HEK293T (cell line): ENCODE data around the gene FRZB.

ENCODE experiments used
- CTCF ChIA-PET: fragments of 350-600 bp; formaldehyde crosslinking; extraction: SDS; loops from one replicate; lab custom pipeline; 2021; ENCODE audit warnings: antibody characterized with exemption, inconsistent platforms; lab: Yijun Ruan, JAX
- POLR2A ChIA-PET: fragments of 350-600 bp; formaldehyde crosslinking; extraction: SDS; loops from one replicate; lab custom pipeline; 2020; ENCODE audit warnings: antibody characterized with exemption, inconsistent platforms; lab: Yijun Ruan, JAX
- DNase-seq: peaks from one replicate; pipeline ENCODE4 v3.0.0; 2012; ENCODE audit warnings: mixed read lengths; ENCODE audit errors: extremely low spot score
- ARNT ChIP-seq: fragments of 450-650 bp; IDR thresholded peaks from 2 replicates; pipeline ENCODE4 v1.6.1; 2017; ENCODE audit warnings: mild to moderate bottlenecking
- BHLHE40 ChIP-seq: fragments of 450-650 bp; IDR thresholded peaks from 2 replicates; pipeline ENCODE4 v1.6.1; 2016; ENCODE audit warnings: mild to moderate bottlenecking, moderate library complexity, borderline replicate concordance
- CTBP1 ChIP-seq: fragments of 450-650 bp; IDR thresholded peaks from 2 replicates; pipeline ENCODE4 v1.6.1; 2016; ENCODE audit warnings: borderline replicate concordance
- ELF4 ChIP-seq: fragments of 450-650 bp; IDR thresholded peaks from 2 replicates; pipeline ENCODE4 v1.6.1; 2017; ENCODE audit warnings: antibody characterized with exemption
- FOXA1 ChIP-seq: fragments of 450-650 bp; IDR thresholded peaks from 2 replicates; pipeline ENCODE4 v1.6.1; 2016; ENCODE audit warnings: mild to moderate bottlenecking
- FOXK2 ChIP-seq: fragments of 450-650 bp; IDR thresholded peaks from 2 replicates; pipeline ENCODE4 v1.6.1; 2016; ENCODE audit warnings: mild to moderate bottlenecking
- FOXM1 ChIP-seq: fragments of 450-650 bp; IDR thresholded peaks from 2 replicates; pipeline ENCODE4 v1.6.1; 2017; ENCODE audit warnings: mild to moderate bottlenecking, borderline replicate concordance
- HDGF ChIP-seq: fragments of 450-650 bp; IDR thresholded peaks from 2 replicates; pipeline ENCODE4 v1.6.1; 2017; ENCODE audit warnings: antibody characterized with exemption, borderline replicate concordance
- L3MBTL2 ChIP-seq: fragments of 450-650 bp; conservative IDR thresholded peaks from 2 replicates; pipeline ENCODE4 v1.6.1; 2016; ENCODE audit warnings: mild to moderate bottlenecking
- LEF1 ChIP-seq: fragments of 450-650 bp; IDR thresholded peaks from 2 replicates; pipeline ENCODE4 v1.6.1; 2017; ENCODE audit warnings: mild to moderate bottlenecking, borderline replicate concordance
- NFRKB ChIP-seq: fragments of 450-650 bp; IDR thresholded peaks from 2 replicates; pipeline ENCODE4 v1.6.1; 2016; ENCODE audit warnings: mild to moderate bottlenecking, moderate library complexity
- SP1 ChIP-seq: fragments of 450-650 bp; IDR thresholded peaks from 2 replicates; pipeline ENCODE4 v1.6.1; 2017
- SUZ12 ChIP-seq: fragments of 450-650 bp; IDR thresholded peaks from 2 replicates; pipeline ENCODE4 v1.6.1; 2016; ENCODE audit warnings: mild to moderate bottlenecking
- TARDBP ChIP-seq: fragments of 450-650 bp; IDR thresholded peaks from 2 replicates; pipeline ENCODE4 v1.6.1; 2016
- ZNF384 ChIP-seq: fragments of 450-650 bp; IDR thresholded peaks from 2 replicates; pipeline ENCODE4 v1.6.1; 2016
- TF ChIP-seq, protein P1 (sequence below): fragments of 450-650 bp; IDR thresholded peaks from 2 replicates; pipeline ENCODE4 v1.6.1; 2016

Gene FRZB

GRCh38 chr2:182810087-182810486, 56.4 kb downstream of the FRZB start:
- CTCF ChIA-PET, result no interaction called here
- no peak for TF ChIP-seq BHLHE40
- TF ChIP-seq, protein P1, sequence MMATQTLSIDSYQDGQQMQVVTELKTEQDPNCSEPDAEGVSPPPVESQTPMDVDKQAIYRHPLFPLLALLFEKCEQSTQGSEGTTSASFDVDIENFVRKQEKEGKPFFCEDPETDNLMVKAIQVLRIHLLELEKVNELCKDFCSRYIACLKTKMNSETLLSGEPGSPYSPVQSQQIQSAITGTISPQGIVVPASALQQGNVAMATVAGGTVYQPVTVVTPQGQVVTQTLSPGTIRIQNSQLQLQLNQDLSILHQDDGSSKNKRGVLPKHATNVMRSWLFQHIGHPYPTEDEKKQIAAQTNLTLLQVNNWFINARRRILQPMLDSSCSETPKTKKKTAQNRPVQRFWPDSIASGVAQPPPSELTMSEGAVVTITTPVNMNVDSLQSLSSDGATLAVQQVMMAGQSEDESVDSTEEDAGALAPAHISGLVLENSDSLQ, result no peak
- no peak for TF ChIP-seq ELF4
- POLR2A ChIA-PET, result no interaction called here
- DNase-seq, result no peak

GRCh38 chr2:182807319-182807718, 59.1 kb downstream of the FRZB start:
- ChIA-PET POLR2A (no interaction called here), CTCF (no interaction called here)
- no peak for TF ChIP-seq BHLHE40
- TF ChIP-seq NFRKB, result no peak
- no peak for TF ChIP-seq FOXM1
- no peak for TF ChIP-seq SP1
- no peak for TF ChIP-seq FOXK2
- no peak for TF ChIP-seq L3MBTL2
- TF ChIP-seq, protein P1, result no peak
- no peak for TF ChIP-seq FOXA1
- TF ChIP-seq ARNT, result no peak
- TF ChIP-seq ELF4, result no peak
- no peak for TF ChIP-seq HDGF
- TF ChIP-seq LEF1, result no peak
- DNase-seq, result no peak

- DNase-seq, result no peak
- TF ChIP-seq LEF1, result no peak
- no peak for TF ChIP-seq SUZ12
- no peak for TF ChIP-seq SP1
- no peak for TF ChIP-seq CTBP1
- no peak for TF ChIP-seq L3MBTL2
- TF ChIP-seq FOXM1, result no peak
- TF ChIP-seq TARDBP, result no peak
- TF ChIP-seq ARNT, result no peak
- TF ChIP-seq FOXK2, result no peak
- CTCF ChIA-PET, result no interaction called here
- POLR2A ChIA-PET, result no interaction called here
Measured at GRCh38 chr2:182804128-182804527, 62.3 kb downstream of the FRZB start.

GRCh38 chr2:182798736-182799135, 67.7 kb downstream of the FRZB start:
- POLR2A ChIA-PET, result no interaction called here
- CTCF ChIA-PET, result no interaction called here
- TF ChIP-seq HDGF (no peak), LEF1 (no peak), CTBP1 (no peak)
- TF ChIP-seq, protein P1, result no peak
- no peak for DNase-seq

- ChIA-PET CTCF (no interaction called here), POLR2A (no interaction called here)
- TF ChIP-seq CTBP1 (no peak), SP1 (no peak), ELF4 (no peak), FOXA1 (no peak), FOXK2 (no peak), ZNF384 (no peak), HDGF (no peak), LEF1 (no peak), NFRKB (no peak), BHLHE40 (no peak), ARNT (no peak)
- TF ChIP-seq, protein P1, result no peak
- DNase-seq, result no peak
Measured at GRCh38 chr2:182792441-182792840, 74.0 kb downstream of the FRZB start.

- POLR2A ChIA-PET, result no interaction called here
- CTCF ChIA-PET, result interaction anchor here (0.6 to 1.3 kb wide), 3 partner anchors 34 to 87 kb away, joined by 3 to 4 read pairs (median 3); no protein-coding TSS in a partner anchor
- peak; percentile 29 for DNase-seq
- TF ChIP-seq FOXA1, result no peak
- no peak for TF ChIP-seq TARDBP
- TF ChIP-seq FOXM1, result no peak
- no peak for TF ChIP-seq ELF4
- TF ChIP-seq ARNT, result no peak
- no peak for TF ChIP-seq FOXK2
- no peak for TF ChIP-seq LEF1
- no peak for TF ChIP-seq HDGF
- TF ChIP-seq BHLHE40, result no peak
- TF ChIP-seq ZNF384, result no peak
- no peak for TF ChIP-seq L3MBTL2
Measured at GRCh38 chr2:182784777-182785176, 81.7 kb downstream of the FRZB start.
